NCI-H510A treated with DMSO at 0.1 percent for 48 hours (cell line): ENCODE data around the gene UBAC2.

Experiments
- DNase-seq: peaks from one replicate; lab custom pipeline; 2025; lab: John Stamatoyannopoulos, UW

The UBAC2 gene

GRCh38 chr13:99311748-99312492 lies 111.3 kb downstream of the UBAC2 start:
- no peak for DNase-seq

- no peak for DNase-seq
Observed at GRCh38 chr13:99312493-99312883, 111.8 kb downstream of the UBAC2 start.

- no peak for DNase-seq
Observed at GRCh38 chr13:99313501-99313900, 112.8 kb downstream of the UBAC2 start.

DNA sequence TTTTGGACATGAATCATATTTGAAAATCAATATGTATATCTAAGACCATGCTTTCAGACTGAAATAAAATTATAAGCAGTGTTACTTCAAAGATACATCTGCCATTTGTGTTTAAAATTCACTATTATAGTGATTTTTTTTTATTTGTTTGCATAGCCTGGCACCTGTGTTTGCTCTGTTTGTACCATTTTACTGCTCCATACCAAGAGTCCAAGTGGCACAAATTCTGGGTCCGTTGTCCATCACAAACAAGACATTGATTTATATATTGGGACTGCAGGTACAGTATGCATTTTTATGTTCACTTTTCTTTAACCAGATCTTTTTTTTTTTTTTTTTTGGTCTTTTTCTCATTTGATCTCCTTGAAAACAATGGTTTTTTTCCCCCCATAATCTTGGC lies 113.3 kb downstream of the UBAC2 start:
- DNase-seq, result no peak

- DNase-seq, result peak; percentile 9
Observed at GRCh38 chr13:99314640-99315176, 114.1 kb downstream of the UBAC2 start.

GRCh38 chr13:99315186-99315585 lies 114.5 kb downstream of the UBAC2 start:
- DNase-seq, result no peak

DNA sequence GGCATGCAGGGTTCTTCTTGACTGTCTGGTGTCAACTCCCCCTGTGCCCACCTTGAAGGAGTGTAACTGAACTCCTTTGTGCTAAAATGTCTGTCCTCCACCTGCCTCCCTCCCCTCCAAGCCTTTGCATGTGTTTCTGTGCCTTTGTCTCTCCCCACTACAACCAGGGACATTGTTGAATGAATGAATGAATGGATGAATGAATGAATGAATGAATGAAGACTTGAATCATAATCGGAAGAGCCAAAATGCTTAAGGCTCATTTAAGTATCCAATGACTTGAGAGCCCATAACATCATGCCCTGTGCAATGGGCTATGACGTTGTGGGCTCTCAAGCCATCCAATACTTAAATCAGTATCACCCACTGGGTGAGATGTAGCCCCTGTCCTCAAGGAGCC lies 115.6 kb downstream of the UBAC2 start:
- DNase-seq, result no peak

- peak; percentile 72 for DNase-seq
Observed at GRCh38 chr13:99316657-99317256, 116.1 kb downstream of the UBAC2 start.

DNA sequence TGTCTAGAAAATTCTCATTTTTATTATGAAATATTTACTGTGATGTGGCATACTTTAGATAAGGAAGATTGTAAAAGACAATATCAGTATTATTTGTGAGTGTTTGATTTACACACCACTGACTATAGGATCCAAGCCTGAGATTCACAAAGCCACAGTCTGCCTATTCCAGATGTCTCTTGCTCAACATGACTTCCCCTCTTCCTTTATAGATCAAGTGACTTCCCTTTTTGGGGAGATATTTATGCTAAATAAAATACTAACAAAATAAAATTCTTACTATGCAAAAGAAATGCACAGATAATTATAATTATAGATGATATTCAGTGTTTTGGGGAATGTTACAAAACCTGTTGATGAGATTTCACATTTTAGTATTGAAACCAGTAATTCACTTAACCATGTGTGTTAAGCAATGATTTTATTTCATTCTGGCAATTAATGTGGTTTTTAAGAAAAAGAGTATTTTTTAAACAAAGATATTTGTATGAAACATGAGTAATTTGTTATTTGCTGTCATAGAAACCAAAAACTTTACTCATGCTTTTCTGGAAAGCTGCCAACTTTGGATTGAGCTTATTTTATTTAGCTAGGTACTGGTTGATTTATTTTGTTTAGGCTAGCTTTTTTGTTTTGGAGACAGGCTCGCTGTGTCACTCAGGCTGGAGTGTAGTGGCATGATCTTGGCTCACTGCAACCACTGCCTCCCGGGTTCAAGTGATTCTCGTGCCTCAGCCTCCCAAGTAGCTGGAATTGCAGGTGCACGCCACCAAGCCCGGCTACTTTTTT lies 120.2 kb downstream of the UBAC2 start:
- DNase-seq, result no peak

DNA sequence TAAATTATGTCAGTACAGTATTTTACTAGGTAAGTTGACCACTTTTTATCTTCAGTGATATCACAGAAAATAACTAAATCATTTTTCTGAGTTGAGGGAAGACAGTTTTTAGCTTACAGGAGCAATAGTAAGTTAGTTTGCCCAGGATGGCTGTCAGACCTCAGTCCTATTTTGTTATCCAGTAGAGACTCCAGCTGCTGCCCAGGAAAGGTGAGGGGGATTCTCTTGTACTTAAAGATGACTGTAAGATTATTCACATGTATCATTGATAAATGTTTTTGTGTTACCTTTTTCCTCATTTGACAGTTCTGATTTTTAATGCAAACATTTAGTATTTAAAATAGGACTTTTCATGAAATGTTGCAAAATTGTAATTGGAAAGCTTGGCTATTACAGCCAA lies 121.1 kb downstream of the UBAC2 start:
- DNase-seq, result no peak

- DNase-seq, result no peak
Observed at GRCh38 chr13:99322297-99323103, 121.8 kb downstream of the UBAC2 start.

GRCh38 chr13:99323488-99323887 lies 122.8 kb downstream of the UBAC2 start:
- no peak for DNase-seq

DNA sequence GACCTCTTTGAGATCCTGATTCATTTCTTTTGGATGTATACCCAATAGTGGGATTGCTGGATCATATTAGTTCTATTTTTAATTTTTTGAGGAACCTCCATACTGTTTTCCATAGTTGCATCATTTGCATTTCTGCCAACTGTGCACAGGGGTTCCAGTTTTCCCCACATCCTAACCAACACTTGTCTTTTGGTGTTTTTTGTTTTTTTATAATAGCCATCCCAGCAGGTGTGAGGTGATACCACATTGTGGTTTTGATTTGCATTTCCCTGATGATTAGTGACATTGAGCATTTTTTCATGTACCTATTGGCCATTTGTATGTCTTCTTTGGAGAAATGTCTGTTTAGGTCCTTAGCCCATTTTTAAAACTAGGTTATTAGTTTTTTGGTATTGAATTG lies 125.4 kb downstream of the UBAC2 start:
- DNase-seq, result no peak

DNA sequence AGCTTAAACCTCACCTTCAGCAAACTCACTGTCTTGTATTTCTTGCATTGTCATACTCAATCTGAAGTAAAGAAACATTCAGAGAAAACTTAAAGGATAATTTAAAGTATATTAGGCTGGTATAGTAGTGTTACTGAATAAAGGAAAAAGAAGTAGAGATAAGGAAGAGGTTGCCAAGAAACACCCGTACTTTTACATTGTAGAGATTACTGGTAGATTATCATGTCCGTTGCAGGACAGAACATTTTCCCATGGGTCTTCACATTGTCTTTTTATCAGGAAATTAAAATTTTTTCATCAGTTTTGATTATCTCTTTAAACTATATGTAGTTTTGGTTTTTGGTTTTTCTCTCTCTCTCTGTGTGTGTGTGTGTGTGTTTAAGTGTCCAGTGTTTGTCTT lies 126.5 kb downstream of the UBAC2 start:
- DNase-seq, result no peak

GRCh38 chr13:99327761-99328160 lies 127.1 kb downstream of the UBAC2 start:
- DNase-seq, result no peak

GRCh38 chr13:99329477-99329876 lies 128.8 kb downstream of the UBAC2 start:
- no peak for DNase-seq

- no peak for DNase-seq
Observed at GRCh38 chr13:99330942-99331341, 130.3 kb downstream of the UBAC2 start.

DNA sequence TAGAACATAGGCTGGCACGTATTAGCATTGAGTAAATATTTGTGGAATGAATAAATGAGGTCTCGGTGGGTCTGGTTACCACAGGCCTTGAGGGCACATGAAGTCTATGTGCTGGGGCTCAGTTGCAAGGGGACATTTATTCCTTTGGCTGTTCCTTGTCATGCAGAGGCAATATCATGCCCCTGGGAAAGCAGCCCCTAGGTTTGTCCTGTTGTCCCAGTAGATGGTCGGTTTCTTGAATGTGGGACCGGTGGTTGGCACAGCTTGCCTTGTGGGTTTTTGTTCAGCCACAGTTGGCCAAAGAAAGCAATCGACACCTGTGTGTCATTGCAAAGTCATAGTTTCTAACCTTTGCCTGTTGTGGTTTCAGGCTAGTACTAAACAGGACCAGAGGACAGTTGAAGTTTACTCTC lies 131.2 kb downstream of the UBAC2 start:
- DNase-seq, result no peak

- no peak for DNase-seq
Observed at GRCh38 chr13:99332456-99332855, 131.8 kb downstream of the UBAC2 start.

GRCh38 chr13:99334221-99334620 lies 133.6 kb downstream of the UBAC2 start:
- no peak for DNase-seq

DNA sequence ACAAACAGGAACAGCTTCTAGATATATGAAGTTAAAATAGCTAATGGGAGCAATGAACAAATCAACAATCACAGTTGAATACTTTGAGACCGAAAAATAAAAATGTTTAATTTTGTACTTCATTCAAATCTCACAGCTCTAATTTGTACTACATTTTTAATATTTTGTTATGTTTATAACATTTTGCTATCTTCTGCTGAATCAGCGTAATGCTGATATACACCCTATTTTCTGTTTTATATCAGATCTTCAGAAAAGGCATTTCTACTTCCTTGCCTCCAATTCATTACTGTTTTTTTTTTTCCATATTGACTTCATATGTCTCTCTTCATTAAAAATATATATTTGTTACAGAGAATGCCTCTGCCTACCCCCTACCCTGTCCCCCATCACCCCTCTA lies 134.4 kb downstream of the UBAC2 start:
- DNase-seq, result no peak

DNA sequence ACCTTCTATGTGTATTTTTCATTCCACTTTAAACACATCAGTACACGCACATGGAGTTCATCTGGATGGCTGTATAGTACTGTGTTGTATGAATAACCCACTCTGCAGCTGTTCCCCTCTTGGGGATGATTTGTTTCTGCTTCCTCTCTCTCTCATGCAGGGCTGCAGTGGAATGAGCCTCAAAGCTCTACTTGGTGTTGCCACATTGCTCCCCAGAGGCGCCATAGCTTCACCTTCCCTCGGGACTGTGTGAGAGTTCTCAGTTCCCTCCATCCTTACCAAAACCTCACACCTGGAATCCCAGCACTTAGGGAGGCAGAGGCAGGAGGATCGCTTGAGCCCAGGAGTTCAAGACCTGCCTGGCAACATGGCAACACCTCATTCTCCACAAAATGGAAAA lies 134.9 kb downstream of the UBAC2 start:
- no peak for DNase-seq
